Activated naive CD8-positive, alpha-beta T cell (primary cell): ENCODE results near the gene WFDC13.
"Not testable (repeated sequence)": the region's sequence is repeated elsewhere in the genome, so short reads cannot be mapped to it uniquely, and the experiment has no call there.

Experiments used
- H3K27ac Mint-ChIP-seq: one replicate; pipeline ENCODE4 v1.8.0; 2021; ENCODE audit warnings: mixed read lengths
- H3K27me3 Mint-ChIP-seq: one replicate; pipeline ENCODE4 v1.8.0; 2021; ENCODE audit warnings: mixed read lengths
- H3K36me3 Mint-ChIP-seq: one replicate; pipeline ENCODE4 v1.8.0; 2021; ENCODE audit warnings: mixed read lengths
- H3K4me1 Mint-ChIP-seq: one replicate; pipeline ENCODE4 v1.8.0; 2021; ENCODE audit warnings: low read depth, mixed read lengths
- H3K4me3 Mint-ChIP-seq: one replicate; pipeline ENCODE4 v1.8.0; 2021; ENCODE audit warnings: mild to moderate bottlenecking, mixed read lengths
- H3K9me3 Mint-ChIP-seq: one replicate; pipeline ENCODE4 v1.8.0; 2021; ENCODE audit warnings: low read depth, mixed read lengths

WFDC13 gene, protein sequence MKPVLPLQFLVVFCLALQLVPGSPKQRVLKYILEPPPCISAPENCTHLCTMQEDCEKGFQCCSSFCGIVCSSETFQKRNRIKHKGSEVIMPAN

DNA sequence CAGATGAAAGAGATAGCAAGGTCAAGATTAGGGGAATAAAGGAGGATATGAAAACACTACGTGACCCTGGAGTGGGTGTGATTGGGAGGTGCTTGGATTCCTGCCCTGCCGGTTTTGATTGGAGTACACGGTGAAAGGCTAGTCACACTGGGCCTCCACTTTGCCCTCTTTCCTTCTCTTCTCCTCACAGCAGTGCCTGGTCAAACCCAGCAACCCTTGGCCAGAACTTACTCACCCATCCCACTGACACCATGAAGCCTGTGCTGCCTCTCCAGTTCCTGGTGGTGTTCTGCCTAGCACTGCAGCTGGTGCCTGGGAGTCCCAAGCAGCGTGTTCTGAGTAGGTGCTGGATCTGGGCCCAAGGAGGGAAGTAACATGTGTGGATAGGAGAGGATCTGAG is at the start of gene WFDC13:
WFDC13 (plus strand) TSS at position 166 of the 400 bp plus-strand sequence; CDS start at position 252, 86 bp downstream.
- Mint-ChIP-seq H3K4me1 (no peaks in the 10 kb centered on the region), H3K36me3 (no peaks in the 10 kb centered on the region), H3K27ac (no peak within 1 kb of the TSS), H3K27me3 (peaks cover 12% of the 10 kb centered on the region), H3K4me3 (no peak within 1 kb of the TSS), H3K9me3 (no peaks in the 10 kb centered on the region)

DNA sequence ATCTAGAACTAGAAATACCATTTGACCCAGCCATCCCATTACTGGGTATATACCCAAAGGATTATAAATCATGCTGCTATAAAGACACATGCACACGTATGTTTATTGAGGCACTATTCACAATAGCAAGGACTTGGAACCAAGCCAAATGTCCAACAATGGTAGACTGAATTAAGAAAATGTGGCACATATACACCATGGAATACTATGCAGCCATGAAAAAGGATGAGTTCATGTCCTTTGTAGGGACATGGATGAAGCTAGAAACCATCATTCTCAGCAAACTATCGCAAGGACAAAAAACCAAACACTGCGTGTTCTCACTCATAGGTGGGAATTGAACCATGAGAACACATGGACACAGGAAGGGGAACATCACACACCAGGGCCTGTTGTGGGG is 44.8 kb upstream of the WFDC13 start:
- not testable (repeated sequence) for H3K4me1 Mint-ChIP-seq, H3K27me3 Mint-ChIP-seq, H3K9me3 Mint-ChIP-seq, H3K27ac Mint-ChIP-seq, H3K36me3 Mint-ChIP-seq, H3K4me3 Mint-ChIP-seq

DNA sequence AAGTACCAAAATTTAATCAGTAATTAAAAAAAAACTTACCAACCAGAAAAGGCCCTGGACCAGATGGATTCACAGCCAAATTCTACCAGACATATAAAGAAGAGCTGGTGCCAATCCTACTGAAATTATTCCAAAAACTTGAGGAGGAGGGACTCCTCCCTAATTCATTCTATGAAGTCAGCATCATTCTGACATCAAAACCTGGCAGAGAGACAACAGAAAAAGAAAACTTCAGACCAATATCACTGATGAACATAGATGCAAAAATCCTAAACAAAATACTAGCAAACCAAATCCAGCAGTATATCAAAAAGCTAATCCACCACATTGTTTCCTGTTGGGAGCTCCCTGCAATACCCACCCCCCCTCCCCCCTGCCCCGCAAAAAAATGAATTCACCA is 31.7 kb upstream of the WFDC13 start, which contains the start of gene WFDC11:
WFDC11 (minus strand) TSS at position 101 of the 400 bp plus-strand sequence. CDS start 19,639 bp downstream, outside the sequence.
- H3K27ac Mint-ChIP-seq, result no peak within 1 kb of the TSS
- peaks cover 30% of the 10 kb centered on the region for H3K27me3 Mint-ChIP-seq
- no peaks in the 10 kb centered on the region for H3K4me1 Mint-ChIP-seq
- H3K36me3 Mint-ChIP-seq, result no peaks in the 10 kb centered on the region
- no peak within 1 kb of the TSS for H3K4me3 Mint-ChIP-seq
- H3K9me3 Mint-ChIP-seq, result no peaks in the 10 kb centered on the region

DNA sequence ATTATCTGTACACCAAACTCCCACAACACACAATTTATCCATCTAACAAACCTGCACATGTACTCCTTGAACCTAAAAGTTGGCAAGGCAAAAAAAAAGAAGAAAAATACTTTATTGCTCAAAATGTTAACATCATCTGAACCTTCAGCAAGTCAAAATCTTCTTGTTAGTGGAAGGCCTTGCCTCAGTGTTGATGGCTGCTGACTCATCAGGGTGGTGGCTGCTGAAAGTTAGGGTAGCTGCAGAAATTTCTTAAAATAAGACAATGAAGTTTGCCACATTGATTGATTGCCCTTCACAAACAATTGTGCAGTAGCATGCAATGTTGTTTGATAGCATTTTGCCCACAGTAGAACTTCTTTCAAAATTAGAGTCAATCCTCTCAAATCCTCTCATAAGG is 29.1 kb upstream of the WFDC13 start:
- no peak overlapping the region for H3K27ac Mint-ChIP-seq
- no peak overlapping the region for H3K4me3 Mint-ChIP-seq
- H3K36me3 Mint-ChIP-seq, result peaks cover 2% of the 10 kb centered on the region
- peaks cover 27% of the 10 kb centered on the region for H3K27me3 Mint-ChIP-seq
- no peaks in the 10 kb centered on the region for H3K4me1 Mint-ChIP-seq
- H3K9me3 Mint-ChIP-seq, result peaks cover 19% of the 10 kb centered on the region

DNA sequence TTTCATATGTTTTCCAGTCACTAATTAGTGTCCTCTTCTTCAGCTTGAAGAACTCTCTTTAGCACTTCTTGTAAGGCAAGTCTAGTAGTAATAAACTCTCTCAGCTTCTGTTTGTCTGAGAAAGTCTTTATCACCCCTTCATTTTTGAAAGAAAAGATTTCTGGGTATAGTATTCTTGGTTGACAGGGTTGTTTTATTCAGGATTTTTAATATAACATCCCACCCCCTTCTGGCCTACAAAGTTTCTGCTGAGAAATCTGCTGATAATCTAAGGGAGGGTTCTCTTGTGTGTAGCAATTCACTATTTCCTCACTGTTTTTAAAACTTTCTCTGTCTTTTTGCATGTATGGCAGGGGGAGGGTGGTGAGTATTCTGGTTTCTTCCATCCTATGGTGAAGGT is 22.2 kb upstream of the WFDC13 start:
- Mint-ChIP-seq H3K27ac (no peak overlapping the region), H3K27me3 (peaks cover 13% of the 10 kb centered on the region), H3K4me3 (no peak overlapping the region), H3K36me3 (peaks cover 9% of the 10 kb centered on the region), H3K4me1 (no peaks in the 10 kb centered on the region), H3K9me3 (peaks cover 39% of the 10 kb centered on the region)

DNA sequence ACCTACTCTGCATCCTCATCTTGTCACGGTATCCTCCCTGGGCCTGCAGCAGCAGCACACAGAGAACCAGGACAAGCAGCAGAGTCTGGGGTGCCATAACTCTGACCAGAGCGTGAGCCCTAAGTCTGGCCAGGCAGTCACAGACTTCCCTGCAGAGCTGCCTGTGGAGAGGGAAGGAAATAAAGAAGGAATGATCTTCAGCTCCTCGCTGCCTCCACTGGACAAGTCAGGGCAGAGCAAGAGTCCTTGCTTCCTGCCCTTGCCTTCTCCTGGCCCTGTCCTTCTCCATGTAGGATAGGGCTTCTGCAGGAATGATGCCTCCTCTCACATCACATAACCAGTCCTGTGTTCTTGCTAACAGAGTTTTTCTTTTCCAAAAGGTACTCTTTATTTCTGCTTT is 15.9 kb upstream of the WFDC13 start:
- no peak overlapping the region for H3K27ac Mint-ChIP-seq
- peaks cover 8% of the 10 kb centered on the region for H3K27me3 Mint-ChIP-seq
- H3K4me3 Mint-ChIP-seq, result no peak overlapping the region
- H3K9me3 Mint-ChIP-seq, result no peaks in the 10 kb centered on the region
- no peaks in the 10 kb centered on the region for H3K36me3 Mint-ChIP-seq
- no peaks in the 10 kb centered on the region for H3K4me1 Mint-ChIP-seq

DNA sequence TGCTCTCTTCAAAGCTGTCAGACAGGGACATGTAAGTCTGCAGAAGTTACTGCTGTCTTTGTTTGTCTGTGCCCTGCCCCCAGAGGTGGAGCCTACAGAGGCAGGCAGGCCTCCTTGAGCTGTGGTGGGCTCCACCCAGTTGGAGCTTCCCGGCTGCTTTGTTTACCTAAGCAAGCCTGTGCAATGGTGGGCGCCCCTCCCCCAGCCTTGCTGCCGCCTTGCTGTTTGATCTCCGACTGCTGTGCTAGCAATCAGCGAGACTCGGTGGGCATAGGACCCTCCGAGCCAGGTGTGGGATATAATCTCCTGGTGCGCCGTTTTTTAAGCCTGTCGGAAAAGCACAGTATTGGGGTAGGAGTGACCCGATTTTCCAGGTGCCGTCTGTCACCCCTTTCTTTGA is 8.5 kb upstream of the WFDC13 start:
- not testable (repeated sequence) for H3K36me3 Mint-ChIP-seq, H3K27ac Mint-ChIP-seq, H3K4me3 Mint-ChIP-seq, H3K9me3 Mint-ChIP-seq, H3K4me1 Mint-ChIP-seq
- peaks cover 21% of the 10 kb centered on the region for H3K27me3 Mint-ChIP-seq

DNA sequence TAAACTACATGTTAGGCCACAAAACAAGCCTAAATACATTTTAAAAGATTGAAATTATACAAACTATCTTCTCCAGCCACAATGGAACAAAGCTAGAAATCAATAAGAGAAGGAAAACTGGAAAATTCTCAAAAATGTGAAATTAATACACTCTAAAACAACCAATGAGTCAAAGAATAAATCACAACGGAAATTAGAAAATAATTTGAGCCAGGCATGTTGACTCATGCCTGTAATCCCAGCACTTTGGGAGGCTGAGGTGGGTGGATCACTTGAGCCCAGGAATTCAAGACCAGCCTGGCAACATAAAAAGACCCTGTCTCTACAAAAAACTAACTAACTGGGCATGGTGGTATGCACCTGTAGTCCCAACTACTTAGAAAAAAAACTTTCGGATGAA is 6.3 kb upstream of the WFDC13 start:
- Mint-ChIP-seq H3K4me1 (no peaks in the 10 kb centered on the region), H3K27ac (no peak overlapping the region), H3K9me3 (no peaks in the 10 kb centered on the region), H3K4me3 (no peak overlapping the region), H3K36me3 (peaks cover 3% of the 10 kb centered on the region), H3K27me3 (peaks cover 20% of the 10 kb centered on the region)

DNA sequence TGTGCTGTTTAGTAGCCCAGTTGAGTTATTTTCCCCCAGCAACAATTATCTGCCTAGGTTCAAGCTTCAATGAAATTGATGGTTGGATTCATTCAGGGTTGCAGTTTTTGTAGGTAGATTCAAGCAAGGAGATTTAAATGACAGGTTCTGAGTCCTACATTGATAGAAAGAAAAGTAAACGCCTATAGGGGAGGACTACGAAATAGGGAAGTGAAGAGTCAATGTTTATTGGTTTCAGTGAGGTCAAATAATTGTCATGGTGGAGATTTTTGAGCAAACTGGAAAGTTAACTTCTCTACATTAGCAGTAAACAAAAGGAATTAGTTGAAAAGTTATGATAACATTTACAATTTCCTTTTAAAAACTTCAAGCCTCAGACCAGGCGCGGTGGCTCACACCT is 734 bp upstream of the WFDC13 start:
- no peak overlapping the region for H3K27ac Mint-ChIP-seq
- H3K9me3 Mint-ChIP-seq, result no peaks in the 10 kb centered on the region
- no peak overlapping the region for H3K4me3 Mint-ChIP-seq
- no peaks in the 10 kb centered on the region for H3K4me1 Mint-ChIP-seq
- no peaks in the 10 kb centered on the region for H3K36me3 Mint-ChIP-seq
- peaks cover 14% of the 10 kb centered on the region for H3K27me3 Mint-ChIP-seq

DNA sequence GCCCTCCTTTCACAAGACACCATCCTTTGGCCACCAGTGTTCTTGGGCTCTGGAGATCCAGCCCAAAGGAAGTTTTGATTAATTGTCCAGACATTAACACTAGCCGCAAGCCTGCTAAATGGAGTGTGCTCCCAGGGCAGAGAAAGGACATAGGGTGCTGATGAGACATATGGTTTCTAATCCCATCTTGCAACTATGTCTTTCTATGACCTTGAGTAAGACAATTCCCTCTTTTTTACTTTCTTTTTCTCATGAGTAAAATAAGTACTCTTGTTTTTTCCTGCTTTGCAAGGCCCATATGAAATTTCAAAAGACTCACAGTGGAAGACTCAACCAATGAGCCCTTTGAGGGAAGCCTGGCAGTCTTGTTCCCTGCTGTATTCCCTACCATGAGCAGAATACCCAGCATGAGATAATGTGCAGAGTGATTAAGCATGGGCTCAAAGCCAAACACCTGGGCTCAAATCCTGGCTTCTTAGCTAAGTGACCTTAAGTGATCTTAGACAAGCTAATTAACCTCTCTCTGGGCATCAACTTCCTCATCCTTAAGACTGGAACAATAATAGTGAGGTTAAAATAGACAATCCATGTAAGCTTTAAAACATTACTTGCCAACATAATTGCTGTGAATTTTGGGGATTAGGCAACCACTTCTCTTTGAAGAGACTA is 3.3 kb downstream of the WFDC13 start, which contains the start of gene WFDC10B:
WFDC10B (minus strand) TSS at position 51 of the 669 bp plus-strand sequence. CDS start 19,027 bp downstream, outside the sequence.
- H3K4me3 Mint-ChIP-seq, result no peak within 1 kb of the TSS
- H3K27ac Mint-ChIP-seq, result no peak within 1 kb of the TSS
- H3K36me3 Mint-ChIP-seq, result no peaks in the 10 kb centered on the region
- H3K9me3 Mint-ChIP-seq, result no peaks in the 10 kb centered on the region
- no peaks in the 10 kb centered on the region for H3K4me1 Mint-ChIP-seq
- peaks cover 19% of the 10 kb centered on the region for H3K27me3 Mint-ChIP-seq

DNA sequence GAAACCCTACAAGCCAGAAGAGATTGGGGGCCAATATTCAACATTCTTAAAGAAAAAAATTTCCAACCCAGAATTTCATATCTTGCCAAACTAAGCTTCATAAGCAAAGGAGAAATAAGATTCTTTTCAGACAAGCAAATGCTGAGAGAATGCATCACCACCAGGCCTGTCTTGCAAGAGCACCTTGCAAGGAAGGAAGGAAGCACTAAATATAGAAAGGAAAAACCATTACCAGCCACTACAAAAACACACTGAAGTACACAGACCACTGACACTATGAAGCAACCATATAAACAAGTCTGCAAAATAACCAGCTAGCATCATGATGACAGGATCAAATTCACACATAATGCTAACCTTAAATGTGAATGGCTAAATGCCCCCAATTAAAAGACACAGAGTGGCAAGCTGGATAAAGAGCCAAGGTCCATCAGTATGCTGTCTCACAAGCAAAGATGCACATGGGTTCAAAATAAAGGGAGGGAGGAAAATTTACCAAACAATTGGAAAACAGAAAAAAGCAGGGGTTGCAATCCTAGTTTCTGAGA is 14.4 kb downstream of the WFDC13 start:
- not testable (repeated sequence) for H3K4me3 Mint-ChIP-seq, H3K36me3 Mint-ChIP-seq, H3K9me3 Mint-ChIP-seq, H3K27me3 Mint-ChIP-seq, H3K4me1 Mint-ChIP-seq, H3K27ac Mint-ChIP-seq

DNA sequence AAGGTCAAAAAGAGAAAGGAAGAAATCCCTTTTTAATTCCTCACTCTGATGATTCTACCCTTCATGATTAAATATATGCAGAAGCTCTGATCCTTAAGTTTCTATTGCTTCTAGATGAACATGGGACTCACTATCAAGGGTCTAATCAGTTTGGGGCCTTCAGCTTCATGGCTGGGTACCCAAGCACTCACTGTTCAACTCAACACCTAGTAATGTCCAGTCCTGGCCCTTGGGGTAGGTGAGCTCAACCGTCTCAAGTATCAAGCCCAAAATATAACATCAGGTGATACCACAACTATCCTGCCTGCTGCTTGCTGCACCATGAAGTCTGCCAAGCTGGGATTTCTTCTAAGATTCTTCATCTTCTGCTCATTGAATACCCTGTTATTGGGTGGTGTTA is 20.2 kb downstream of the WFDC13 start, which contains the start of gene SPINT4:
SPINT4 (plus strand) TSS at position 301 of the 400 bp plus-strand sequence; CDS start at position 322, 21 bp downstream.
- no peaks in the 10 kb centered on the region for H3K9me3 Mint-ChIP-seq
- H3K27me3 Mint-ChIP-seq, result peaks cover 15% of the 10 kb centered on the region
- H3K27ac Mint-ChIP-seq, result no peak within 1 kb of the TSS
- H3K4me3 Mint-ChIP-seq, result no peak within 1 kb of the TSS
- H3K36me3 Mint-ChIP-seq, result no peaks in the 10 kb centered on the region
- no peaks in the 10 kb centered on the region for H3K4me1 Mint-ChIP-seq

DNA sequence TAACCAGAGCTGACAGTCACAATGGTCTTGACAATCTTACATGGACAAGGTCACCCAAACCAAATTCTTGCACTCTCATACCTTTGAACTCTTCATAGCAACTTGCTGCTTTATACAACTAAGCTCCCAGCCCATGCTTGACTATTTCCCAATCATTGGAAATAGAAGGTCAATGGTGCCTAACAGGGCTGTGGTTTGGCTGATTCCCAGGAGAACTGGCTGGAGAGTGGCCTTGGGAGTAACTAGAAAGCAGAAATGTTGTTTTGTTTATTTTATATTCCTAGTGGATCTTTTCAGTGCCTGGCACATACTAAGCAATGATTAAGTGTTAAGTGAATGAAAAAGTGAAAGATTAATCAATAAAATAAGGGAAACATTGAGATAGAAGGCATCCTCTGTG is 23.3 kb downstream of the WFDC13 start:
- Mint-ChIP-seq H3K4me3 (no peak overlapping the region), H3K9me3 (no peaks in the 10 kb centered on the region), H3K36me3 (no peaks in the 10 kb centered on the region), H3K4me1 (no peaks in the 10 kb centered on the region), H3K27me3 (peaks cover 11% of the 10 kb centered on the region), H3K27ac (no peak overlapping the region)

DNA sequence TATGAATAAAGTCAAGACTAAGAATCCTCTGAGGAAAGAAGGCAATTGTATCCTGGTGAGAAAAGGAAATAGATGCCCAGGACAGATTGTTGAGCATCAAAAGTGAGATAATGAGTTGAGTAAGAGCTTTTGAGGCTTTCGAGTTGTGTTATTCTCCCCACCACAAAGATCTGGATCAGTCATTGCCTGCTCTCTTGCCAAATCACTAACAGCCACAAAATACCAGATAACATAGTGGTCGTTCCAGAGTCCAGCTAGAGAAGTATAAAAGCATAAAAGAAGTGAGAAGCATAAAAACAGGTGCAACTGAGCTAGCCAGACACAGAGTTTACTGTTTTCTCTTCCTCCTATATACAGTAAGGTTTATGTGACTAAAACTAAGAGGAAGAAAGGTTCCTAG is 25.2 kb downstream of the WFDC13 start:
- H3K36me3 Mint-ChIP-seq, result peaks cover 2% of the 10 kb centered on the region
- H3K27ac Mint-ChIP-seq, result no peak overlapping the region
- no peaks in the 10 kb centered on the region for H3K4me1 Mint-ChIP-seq
- H3K9me3 Mint-ChIP-seq, result peaks cover 8% of the 10 kb centered on the region
- H3K27me3 Mint-ChIP-seq, result peaks cover 13% of the 10 kb centered on the region
- H3K4me3 Mint-ChIP-seq, result no peak overlapping the region

DNA sequence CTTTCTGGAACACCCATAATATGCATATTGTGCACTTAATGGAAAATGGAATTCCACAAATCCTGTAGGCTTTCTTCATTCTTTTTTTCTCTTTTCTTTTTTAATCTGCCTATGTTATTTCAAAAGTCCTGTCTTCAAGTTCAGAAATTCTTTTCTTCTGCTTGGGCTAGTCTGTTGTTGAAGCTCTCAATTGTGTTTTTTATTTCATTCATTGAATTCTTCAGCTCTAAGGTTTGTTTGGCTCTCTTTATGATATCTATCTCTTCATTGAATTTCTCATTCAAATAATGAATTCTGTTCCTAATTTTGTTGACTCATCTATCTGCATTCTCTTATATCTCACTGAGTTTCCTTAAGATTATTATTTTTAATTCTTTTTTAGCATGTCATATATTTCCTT is 30.4 kb downstream of the WFDC13 start:
- H3K9me3 Mint-ChIP-seq, result peaks cover 14% of the 10 kb centered on the region
- H3K27me3 Mint-ChIP-seq, result peaks cover 22% of the 10 kb centered on the region
- no peaks in the 10 kb centered on the region for H3K4me1 Mint-ChIP-seq
- no peak overlapping the region for H3K4me3 Mint-ChIP-seq
- peaks cover 11% of the 10 kb centered on the region for H3K36me3 Mint-ChIP-seq
- no peak overlapping the region for H3K27ac Mint-ChIP-seq

DNA sequence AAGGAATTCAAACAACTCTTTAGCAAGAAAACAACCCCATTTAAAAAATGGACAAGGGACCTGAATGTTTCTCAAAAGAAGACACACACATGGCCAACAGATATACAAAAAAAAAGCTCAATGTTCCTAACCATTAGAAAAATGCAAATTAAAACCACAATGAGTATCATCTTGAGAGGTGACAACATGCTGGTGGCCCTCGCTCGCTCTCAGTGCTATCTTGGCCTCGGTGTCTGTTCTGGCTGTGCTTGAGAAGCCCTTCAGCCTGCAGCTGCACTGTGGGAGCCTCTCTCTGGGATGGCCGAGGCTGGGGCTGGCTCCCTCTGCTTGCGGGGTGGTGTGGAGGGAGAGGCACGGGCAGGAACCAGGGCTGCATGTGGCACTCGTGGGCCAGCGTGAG is 33.7 kb downstream of the WFDC13 start:
- Mint-ChIP-seq H3K27me3 (peaks cover 23% of the 10 kb centered on the region), H3K9me3 (peaks cover 14% of the 10 kb centered on the region), H3K36me3 (peaks cover 11% of the 10 kb centered on the region), H3K27ac (no peak overlapping the region), H3K4me3 (no peak overlapping the region), H3K4me1 (no peaks in the 10 kb centered on the region)
